IMR-90 (cell line): ENCODE measurements around the gene ARF3. TPM values are rescaled to one million over a fixed set of nuclear protein-coding genes. Genes with fewer than 3 reads are reported as not detected.

Experiments used
- ATAC-seq: fragments of 200-7000 bp; cut with Tn5 transposase; 2 replicates; pipeline ENCODE4 v1.9.1; 2020; ENCODE audit warnings: low read depth, mild to moderate bottlenecking, moderate library complexity
- BruUV-seq: library from RNA; stranded (reverse); fragments of 400-500 nt; replicated peaks from 2 replicates; lab custom pipeline; 2021; lab: Mats Ljungman, UMichigan
- CTCF ChIA-PET: fragments of 300-600 bp; formaldehyde crosslinking; extraction: SDS; loops from one replicate; lab custom pipeline; 2021; ENCODE audit warnings: antibody characterized with exemption; lab: Yijun Ruan, JAX
- POLR2A ChIA-PET: fragments of 300-600 bp; sonication (Branson Sonifier 250); formaldehyde crosslinking; loops from one replicate; lab custom pipeline; 2022; ENCODE audit warnings: antibody characterized with exemption; ENCODE audit not compliant: unreplicated experiment; lab: Charles Lee
- DNase-seq: peaks from one replicate; pipeline ENCODE4 v3.0.0; 2013
- H2AFZ ChIP-seq: replicated peaks from 2 replicates; pipeline ENCODE3; 2013; ENCODE audit warnings: low read length, mild to moderate bottlenecking; ENCODE audit not compliant: poor library complexity
- H2AK5ac ChIP-seq: 2 replicates; pipeline ENCODE4 v1.6.1; 2013; ENCODE audit warnings: low read depth, low read length, inconsistent platforms
- H2AK9ac ChIP-seq: replicated peaks from 2 replicates; pipeline ENCODE3; 2013; ENCODE audit warnings: mild to moderate bottlenecking, low read depth, low read length, moderate library complexity; ENCODE audit not compliant: poor library complexity
- H2BK120ac ChIP-seq: 2 replicates; pipeline ENCODE4 v1.6.1; 2013; ENCODE audit warnings: low read depth, low read length, inconsistent platforms
- H2BK15ac ChIP-seq: 3 replicates; pipeline ENCODE4 v1.6.1; 2013; ENCODE audit warnings: low read depth, low read length, inconsistent platforms
- H2BK20ac ChIP-seq: 2 replicates; pipeline ENCODE4 v1.6.1; 2013; ENCODE audit warnings: low read depth, mild to moderate bottlenecking, inconsistent platforms, low read length, moderate library complexity
- H2BK5ac ChIP-seq: 2 replicates; pipeline ENCODE4 v1.6.1; 2013; ENCODE audit warnings: mild to moderate bottlenecking, low read depth, low read length, inconsistent platforms; ENCODE audit not compliant: poor library complexity, severe bottlenecking
- H3K14ac ChIP-seq: replicated peaks from 2 replicates; pipeline ENCODE4 v1.6.1; 2013; ENCODE audit warnings: low read depth, low read length, inconsistent platforms
- H3K18ac ChIP-seq: 2 replicates; pipeline ENCODE4 v1.6.1; 2013; ENCODE audit warnings: low read depth, low read length, control low read depth
- H3K23ac ChIP-seq: 2 replicates; pipeline ENCODE4 v1.6.1; 2013; ENCODE audit warnings: low read depth, low read length, inconsistent platforms
- H3K27ac ChIP-seq: 2 replicates; pipeline ENCODE4 v1.5.1; 2013; ENCODE audit warnings: mild to moderate bottlenecking, control low read depth, low read length; ENCODE audit not compliant: insufficient read depth
- H3K27me3 ChIP-seq: 2 replicates; pipeline ENCODE4 v1.6.1; 2013; ENCODE audit warnings: low read length; ENCODE audit not compliant: control insufficient read depth, insufficient read depth
- H3K36me3 ChIP-seq: 2 replicates; pipeline ENCODE4 v1.6.1; 2013; ENCODE audit warnings: low read length, mixed read lengths; ENCODE audit not compliant: control insufficient read depth, insufficient read depth
- H3K4ac ChIP-seq: 2 replicates; pipeline ENCODE4 v1.6.1; 2013; ENCODE audit warnings: low read depth, low read length, inconsistent platforms
- H3K4me1 ChIP-seq: 2 replicates; pipeline ENCODE4 v1.6.1; 2013; ENCODE audit warnings: low read length, mixed read lengths; ENCODE audit not compliant: control insufficient read depth, insufficient read depth
- H3K4me2 ChIP-seq: 2 replicates; pipeline ENCODE4 v1.6.1; 2013; ENCODE audit warnings: low read depth, mild to moderate bottlenecking, control low read depth, low read length, moderate library complexity
- H3K4me3 ChIP-seq: 2 replicates; pipeline ENCODE4 v1.5.1; 2013; ENCODE audit warnings: low read depth, mild to moderate bottlenecking, control low read depth, low read length, moderate library complexity; ENCODE audit not compliant: insufficient read depth
- H3K56ac ChIP-seq: 2 replicates; pipeline ENCODE4 v1.6.1; 2013; ENCODE audit warnings: low read length, inconsistent platforms; ENCODE audit not compliant: insufficient read depth; ENCODE audit errors: extremely low read depth
- H3K79me1 ChIP-seq, 2 experiments: 2 replicates each; pipeline ENCODE4 v1.6.1; 2013; ENCODE audit warnings: low read length in 2 of 2, inconsistent platforms in 1 of 2, low read depth in 1 of 2
- H3K9ac ChIP-seq: 2 replicates; pipeline ENCODE4 v1.6.1; 2013; ENCODE audit warnings: low read depth, low read length, control low read depth
- H3K9me1 ChIP-seq: 2 replicates; pipeline ENCODE4 v1.6.1; 2013; ENCODE audit warnings: low read length, inconsistent platforms; ENCODE audit not compliant: insufficient read depth
- H3K9me3 ChIP-seq: 2 replicates; pipeline ENCODE4 v1.6.1; 2013; ENCODE audit warnings: low read length; ENCODE audit not compliant: control insufficient read depth, insufficient read depth
- H4K20me1 ChIP-seq: 2 replicates; pipeline ENCODE4 v1.6.1; 2013; ENCODE audit warnings: low read length, inconsistent platforms; ENCODE audit not compliant: insufficient read depth
- H4K5ac ChIP-seq: 2 replicates; pipeline ENCODE4 v1.6.1; 2013; ENCODE audit warnings: mild to moderate bottlenecking, low read depth, low read length, control low read depth
- H4K8ac ChIP-seq, 2 experiments: 2 replicates each; pipeline ENCODE4 v1.6.1; 2013; ENCODE audit warnings: low read depth in 2 of 2, low read length in 2 of 2, control low read depth in 1 of 2, inconsistent platforms in 1 of 2
- H4K91ac ChIP-seq: 2 replicates; pipeline ENCODE4 v1.6.1; 2013; ENCODE audit warnings: low read depth, low read length, inconsistent platforms; ENCODE audit not compliant: insufficient read depth
- CEBPB ChIP-seq: IDR thresholded peaks from 2 replicates; pipeline ENCODE4 v1.6.1; 2012; ENCODE audit warnings: low read depth, low read length, improper control_type of control experiment
- ELK1 ChIP-seq: fragments of 150-350 bp; IDR thresholded peaks from 2 replicates; pipeline ENCODE4 v1.6.1; 2016; ENCODE audit warnings: low read depth, mild to moderate bottlenecking, low read length, moderate library complexity, borderline replicate concordance
- USF2 ChIP-seq: fragments of 150-350 bp; IDR thresholded peaks from 2 replicates; pipeline ENCODE4 v1.6.1; 2017; ENCODE audit warnings: mild to moderate bottlenecking, antibody characterized with exemption, low read length, low read depth
- dilution Hi-C: fragments of 300-500 bp; cut with HindIII; formaldehyde crosslinking; loops from one replicate; pipeline ENCODE4 v1.14.3; 2018; ENCODE audit warnings: low sequenced_read_pairs; ENCODE audit not compliant: unreplicated experiment
- in situ Hi-C: fragments of 300-500 bp; cut with MboI; formaldehyde crosslinking; loops from 3 replicates; pipeline ENCODE4 v1.14.3; 2019; ENCODE audit warnings: low sequenced_read_pairs, inconsistent platforms, mixed read lengths
- intact Hi-C: fragments of 100-400 bp; cut with micrococcal nuclease; formaldehyde crosslinking; loops from 2 replicates; pipeline ENCODE4 v1.10.0; 2022
- polyA plus RNA-seq, 3 experiments: library from polyadenylated mRNA; depleted of rRNA; stranded (reverse); fragments of >200 nt; gene quantifications; 2 replicates each; pipeline ENCODE4 v1.2.3, GENCODE V29; 2012; ENCODE audit warnings: low replicate concordance in 1 of 3
- total RNA-seq: library from RNA; depleted of rRNA; stranded (reverse); fragments of >200 nt; gene quantifications from 2 replicates; pipeline ENCODE4 v1.2.3, GENCODE V29; 2012

ARF3 gene
- total and polyA plus RNA-seq, 2 of the 4 experiments (the other 2 are of a cell fraction) = 97.7 to 198 TPM

GRCh38 chr12:48961801-48962200 lies 4.5 kb upstream of the ARF3 start:
- intact Hi-C loops = no loop called here
- Histone ChIP-seq H4K20me1 (no peaks in the 10 kb centered on the region), H3K4me2 (no peak overlapping the region), H2BK120ac (no peak overlapping the region), H3K4me1 (0 out of 2 replicates have a peak, but pooled peaks cover 1% of the 10 kb centered on the region), H2AFZ (no peak overlapping the region), H4K5ac (no peak overlapping the region), H2AK5ac (no peak overlapping the region), H2BK5ac (no peak overlapping the region), H3K4me3 (no peak overlapping the region), H3K4ac (no peak overlapping the region), H3K56ac (no peak overlapping the region), H3K9me1 (no peaks in the 10 kb centered on the region), H3K14ac (no peak overlapping the region), H4K8ac (no peak overlapping the region), H3K23ac (no peak overlapping the region), H2BK20ac (no peak overlapping the region), H3K27me3 (peaks cover 29% of the 10 kb centered on the region), H2AK9ac (no peak overlapping the region), H3K27ac (no peak overlapping the region), H4K91ac (no peak overlapping the region), H3K79me1 (peaks cover 0 to 4% of the 10 kb centered on the region in 2 experiments; a peak in 2 of 4 replicates), H3K9me3 (no peaks in the 10 kb centered on the region), H2BK15ac (no peak overlapping the region), H3K36me3 (no peaks in the 10 kb centered on the region), H3K9ac (no peak overlapping the region), H3K18ac (no peak overlapping the region)
- ATAC-seq (no peak), DNase-seq (no peak)
- in situ Hi-C loops = no loop called here
- dilution Hi-C loops = no loop called here
- ChIA-PET CTCF (no interaction called here), POLR2A (no interaction called here)
- no TSS peak for BruUV-seq
- TF ChIP-seq CEBPB (no peak), USF2 (no peak), ELK1 (no peak)
